ENCODE results near the gene FOXN1.

FOXN1 gene

DNA sequence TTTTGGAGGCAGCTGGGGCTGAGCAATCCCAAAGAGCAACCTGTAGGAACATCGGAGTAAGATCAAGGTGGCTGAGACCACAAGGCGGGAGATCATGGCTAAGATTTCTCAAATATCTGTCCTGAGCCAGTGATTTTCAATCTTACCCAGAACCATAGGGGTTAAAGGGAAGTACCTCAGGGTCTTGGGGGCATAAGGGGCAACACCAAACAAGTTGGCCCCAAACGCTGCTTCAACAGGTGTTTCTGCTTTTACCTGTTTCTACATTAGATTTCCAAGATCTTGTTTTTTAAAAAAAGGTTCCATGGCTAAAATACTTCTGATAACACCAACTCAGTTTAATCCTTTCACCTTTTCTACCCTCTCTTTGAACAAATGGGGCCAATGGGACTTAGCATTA, 48.9 kb downstream of the FOXN1 start:
- Histone ChIP-seq H3K4me1 (ENCODE audit: insufficient read depth, poor library complexity, severe bottlenecking) (no peaks in the 10 kb centered on the region), H3K27ac (ENCODE audit: poor library complexity, severe bottlenecking) (no peak overlapping the region), H3K36me3 (ENCODE audit: low read depth) (peaks cover 46% of the 10 kb centered on the region), H3K4me3 (ENCODE audit: severe bottlenecking) (no peak overlapping the region), H3K9me3 (ENCODE audit: severe bottlenecking) (no peaks in the 10 kb centered on the region), H3K27me3 (ENCODE audit: insufficient read depth, poor library complexity, severe bottlenecking) (no peaks in the 10 kb centered on the region)
- ATAC-seq (ENCODE audit: low read depth) (no peak), DNase-seq (ENCODE audit: low spot score) (no peak)
- TF ChIP-seq, protein P1, sequence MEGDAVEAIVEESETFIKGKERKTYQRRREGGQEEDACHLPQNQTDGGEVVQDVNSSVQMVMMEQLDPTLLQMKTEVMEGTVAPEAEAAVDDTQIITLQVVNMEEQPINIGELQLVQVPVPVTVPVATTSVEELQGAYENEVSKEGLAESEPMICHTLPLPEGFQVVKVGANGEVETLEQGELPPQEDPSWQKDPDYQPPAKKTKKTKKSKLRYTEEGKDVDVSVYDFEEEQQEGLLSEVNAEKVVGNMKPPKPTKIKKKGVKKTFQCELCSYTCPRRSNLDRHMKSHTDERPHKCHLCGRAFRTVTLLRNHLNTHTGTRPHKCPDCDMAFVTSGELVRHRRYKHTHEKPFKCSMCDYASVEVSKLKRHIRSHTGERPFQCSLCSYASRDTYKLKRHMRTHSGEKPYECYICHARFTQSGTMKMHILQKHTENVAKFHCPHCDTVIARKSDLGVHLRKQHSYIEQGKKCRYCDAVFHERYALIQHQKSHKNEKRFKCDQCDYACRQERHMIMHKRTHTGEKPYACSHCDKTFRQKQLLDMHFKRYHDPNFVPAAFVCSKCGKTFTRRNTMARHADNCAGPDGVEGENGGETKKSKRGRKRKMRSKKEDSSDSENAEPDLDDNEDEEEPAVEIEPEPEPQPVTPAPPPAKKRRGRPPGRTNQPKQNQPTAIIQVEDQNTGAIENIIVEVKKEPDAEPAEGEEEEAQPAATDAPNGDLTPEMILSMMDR (IDR thresholded peaks at IDR 0.05; ENCODE audit: poor library complexity, severe bottlenecking): no peak

DNA sequence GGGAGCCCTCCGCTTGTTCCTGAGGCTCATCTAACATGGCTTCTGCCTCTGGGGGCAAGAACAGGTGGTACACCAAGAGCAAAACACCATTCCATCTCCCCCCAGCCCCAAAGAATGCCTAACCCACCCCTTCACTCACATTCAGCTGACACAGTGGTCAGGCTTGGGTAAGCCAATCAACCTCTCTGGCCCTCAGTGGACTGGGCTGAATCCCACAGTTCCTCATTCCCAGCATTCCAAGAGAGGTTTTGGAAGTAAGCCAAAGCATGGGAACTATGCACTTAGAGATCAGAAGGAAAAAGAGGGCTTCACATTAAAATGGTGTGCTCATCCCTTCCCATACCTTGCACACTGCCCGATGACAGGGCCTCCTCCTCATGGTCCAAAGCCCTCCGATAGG, 57.3 kb downstream of the FOXN1 start:
- TF ChIP-seq, protein P1 (IDR thresholded peaks at IDR 0.05; ENCODE audit: poor library complexity, severe bottlenecking): no peak
- peaks cover 53% of the 10 kb centered on the region for H3K36me3 ChIP-seq (ENCODE audit: low read depth)
- no peak overlapping the region for H3K4me3 ChIP-seq (ENCODE audit: severe bottlenecking)
- H3K9me3 ChIP-seq (ENCODE audit: severe bottlenecking): no peaks in the 10 kb centered on the region
- H3K27ac ChIP-seq (ENCODE audit: poor library complexity, severe bottlenecking): no peak overlapping the region
- no peaks in the 10 kb centered on the region for H3K27me3 ChIP-seq (ENCODE audit: insufficient read depth, poor library complexity, severe bottlenecking)
- H3K4me1 ChIP-seq (ENCODE audit: insufficient read depth, poor library complexity, severe bottlenecking): no peaks in the 10 kb centered on the region
- peak; percentile 17; the same call in 1 of the 3 replicates for ATAC-seq (ENCODE audit: low read depth)
- no peak for DNase-seq (ENCODE audit: low spot score)

DNA sequence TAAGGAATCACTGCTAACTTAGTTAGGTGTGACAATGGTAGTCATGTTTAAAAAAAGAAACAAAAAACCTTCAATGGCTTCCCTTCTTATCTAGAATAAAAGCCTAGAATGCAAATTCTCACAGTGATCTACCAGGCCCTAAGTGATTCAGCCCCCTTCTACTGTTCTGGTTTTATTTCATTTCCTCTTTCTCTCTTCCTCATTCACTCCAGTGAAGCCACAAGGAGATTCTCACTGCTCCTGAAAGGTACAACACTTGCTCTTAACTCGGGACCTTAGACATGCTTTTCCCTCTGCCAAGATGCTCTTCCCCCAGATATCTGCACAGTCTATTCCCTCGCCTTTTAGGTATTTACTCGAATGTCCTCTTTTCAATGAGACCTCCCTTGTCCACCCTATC, 61.5 kb downstream of the FOXN1 start:
- no peak overlapping the region for H3K4me3 ChIP-seq (ENCODE audit: severe bottlenecking)
- no peak for ATAC-seq (ENCODE audit: low read depth)

DNA sequence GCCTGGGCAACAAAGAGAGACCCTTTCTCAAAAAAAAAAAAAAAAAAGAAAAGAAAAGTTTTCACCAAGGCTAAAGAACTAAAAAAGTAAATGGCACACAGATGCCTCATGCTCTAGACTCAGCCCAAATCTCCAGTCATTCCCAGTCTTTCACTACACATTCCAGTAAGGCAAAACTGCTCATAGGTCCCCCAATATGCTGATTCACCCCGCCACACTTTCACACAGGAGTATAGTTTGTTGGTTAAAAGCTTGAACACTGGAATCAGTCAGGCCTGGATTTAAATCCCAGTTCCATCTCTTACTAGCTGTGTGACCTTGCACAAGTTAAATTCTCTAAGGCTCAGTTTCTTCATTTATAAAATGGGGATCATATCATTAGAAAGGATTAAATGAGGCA, 63.3 kb downstream of the FOXN1 start:
- no peak overlapping the region for H3K27ac ChIP-seq (ENCODE audit: poor library complexity, severe bottlenecking)
- H3K4me1 ChIP-seq (ENCODE audit: insufficient read depth, poor library complexity, severe bottlenecking): peaks cover 8% of the 10 kb centered on the region
- DNase-seq (ENCODE audit: low spot score) (no peak), ATAC-seq (ENCODE audit: low read depth) (no peak)
- H3K9me3 ChIP-seq (ENCODE audit: severe bottlenecking): no peaks in the 10 kb centered on the region
- no peak overlapping the region for H3K4me3 ChIP-seq (ENCODE audit: severe bottlenecking)
- H3K36me3 ChIP-seq (ENCODE audit: low read depth): peaks cover 24% of the 10 kb centered on the region
- TF ChIP-seq, protein P1 (IDR thresholded peaks at IDR 0.05; ENCODE audit: poor library complexity, severe bottlenecking): no peak
- H3K27me3 ChIP-seq (ENCODE audit: insufficient read depth, poor library complexity, severe bottlenecking): no peaks in the 10 kb centered on the region

More for the DNA sequence above, 61.5 kb downstream of the FOXN1 start:
- Histone ChIP-seq H3K27me3 (ENCODE audit: insufficient read depth, poor library complexity, severe bottlenecking) (no peaks in the 10 kb centered on the region), H3K36me3 (ENCODE audit: low read depth) (peaks cover 32% of the 10 kb centered on the region), H3K9me3 (ENCODE audit: severe bottlenecking) (no peaks in the 10 kb centered on the region), H3K27ac (ENCODE audit: poor library complexity, severe bottlenecking) (no peak overlapping the region), H3K4me1 (ENCODE audit: insufficient read depth, poor library complexity, severe bottlenecking) (peaks cover 8% of the 10 kb centered on the region)
- TF ChIP-seq, protein P1 (IDR thresholded peaks at IDR 0.05; ENCODE audit: poor library complexity, severe bottlenecking): no peak
- DNase-seq (ENCODE audit: low spot score): no peak

DNA sequence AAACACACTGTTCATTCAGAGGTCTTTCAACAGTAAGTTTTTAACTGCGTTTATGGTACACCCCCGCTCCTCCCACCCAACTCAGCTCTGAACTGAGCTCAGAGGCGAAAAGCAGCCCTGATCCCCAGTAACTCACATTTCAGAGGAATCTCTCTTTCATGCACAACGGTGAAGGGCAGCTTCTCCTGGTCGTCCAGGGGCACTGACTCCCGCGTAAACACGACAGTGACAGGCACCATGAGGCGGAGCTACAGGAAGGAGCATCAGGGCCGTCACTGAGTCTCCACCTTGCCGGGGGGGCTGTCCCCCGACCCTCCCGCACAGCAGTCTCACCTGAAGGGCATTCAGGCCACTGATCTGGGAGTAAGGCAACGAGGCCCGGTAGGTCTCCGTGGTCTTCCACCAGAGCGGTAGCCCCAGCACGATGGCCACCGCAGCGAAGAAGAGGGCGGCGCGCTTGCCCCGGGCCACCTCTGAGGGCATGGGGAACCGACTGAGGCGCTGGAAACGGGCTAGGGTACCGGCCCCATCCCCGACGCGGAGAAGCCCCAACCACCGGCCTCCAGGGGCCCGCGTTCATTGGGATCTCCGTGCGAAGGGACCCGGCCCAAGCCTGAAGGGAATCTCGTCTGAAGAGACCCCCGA, 64.7 kb downstream of the FOXN1 start:
- Histone ChIP-seq H3K4me1 (ENCODE audit: insufficient read depth, poor library complexity, severe bottlenecking) (peaks cover 8% of the 10 kb centered on the region), H3K4me3 (ENCODE audit: severe bottlenecking) (peak overlapping the region; percentile 95), H3K9me3 (ENCODE audit: severe bottlenecking) (no peaks in the 10 kb centered on the region), H3K27ac (ENCODE audit: poor library complexity, severe bottlenecking) (peak overlapping the region; percentile 37), H3K27me3 (ENCODE audit: insufficient read depth, poor library complexity, severe bottlenecking) (no peaks in the 10 kb centered on the region), H3K36me3 (ENCODE audit: low read depth) (peaks cover 31% of the 10 kb centered on the region)
- TF ChIP-seq, protein P1 (IDR thresholded peaks at IDR 0.05; ENCODE audit: poor library complexity, severe bottlenecking): no peak
- peak; percentile 13 for ATAC-seq (ENCODE audit: low read depth)
- no peak for DNase-seq (ENCODE audit: low spot score)

All from RWPE2 (cell line).